IMR-90 (cell line): ENCODE measurements around the gene SCFD2. TPM values are rescaled to one million over a fixed set of nuclear protein-coding genes. Genes with fewer than 3 reads are reported as not detected.

Source experiments
- ATAC-seq: fragments of 200-7000 bp; cut with Tn5 transposase; 2 replicates; pipeline ENCODE4 v1.9.1; 2020; ENCODE audit warnings: low read depth, mild to moderate bottlenecking, moderate library complexity
- BruUV-seq: library from RNA; stranded (reverse); fragments of 400-500 nt; replicated peaks from 2 replicates; lab custom pipeline; 2021; lab: Mats Ljungman, UMichigan
- CTCF ChIA-PET: fragments of 300-600 bp; formaldehyde crosslinking; extraction: SDS; loops from one replicate; lab custom pipeline; 2021; ENCODE audit warnings: antibody characterized with exemption; lab: Yijun Ruan, JAX
- POLR2A ChIA-PET: fragments of 300-600 bp; sonication (Branson Sonifier 250); formaldehyde crosslinking; loops from one replicate; lab custom pipeline; 2022; ENCODE audit warnings: antibody characterized with exemption; ENCODE audit not compliant: unreplicated experiment; lab: Charles Lee
- DNase-seq: peaks from one replicate; pipeline ENCODE4 v3.0.0; 2013
- H2AFZ ChIP-seq: replicated peaks from 2 replicates; pipeline ENCODE3; 2013; ENCODE audit warnings: low read length, mild to moderate bottlenecking; ENCODE audit not compliant: poor library complexity
- H2AK5ac ChIP-seq: 2 replicates; pipeline ENCODE4 v1.6.1; 2013; ENCODE audit warnings: low read depth, low read length, inconsistent platforms
- H2AK9ac ChIP-seq: replicated peaks from 2 replicates; pipeline ENCODE3; 2013; ENCODE audit warnings: mild to moderate bottlenecking, low read depth, low read length, moderate library complexity; ENCODE audit not compliant: poor library complexity
- H2BK120ac ChIP-seq: 2 replicates; pipeline ENCODE4 v1.6.1; 2013; ENCODE audit warnings: low read depth, low read length, inconsistent platforms
- H2BK15ac ChIP-seq: 3 replicates; pipeline ENCODE4 v1.6.1; 2013; ENCODE audit warnings: low read depth, low read length, inconsistent platforms
- H2BK20ac ChIP-seq: 2 replicates; pipeline ENCODE4 v1.6.1; 2013; ENCODE audit warnings: low read depth, mild to moderate bottlenecking, inconsistent platforms, low read length, moderate library complexity
- H2BK5ac ChIP-seq: 2 replicates; pipeline ENCODE4 v1.6.1; 2013; ENCODE audit warnings: mild to moderate bottlenecking, low read depth, low read length, inconsistent platforms; ENCODE audit not compliant: poor library complexity, severe bottlenecking
- H3K14ac ChIP-seq: replicated peaks from 2 replicates; pipeline ENCODE4 v1.6.1; 2013; ENCODE audit warnings: low read depth, low read length, inconsistent platforms
- H3K18ac ChIP-seq: 2 replicates; pipeline ENCODE4 v1.6.1; 2013; ENCODE audit warnings: low read depth, low read length, control low read depth
- H3K23ac ChIP-seq: 2 replicates; pipeline ENCODE4 v1.6.1; 2013; ENCODE audit warnings: low read depth, low read length, inconsistent platforms
- H3K27ac ChIP-seq: 2 replicates; pipeline ENCODE4 v1.5.1; 2013; ENCODE audit warnings: mild to moderate bottlenecking, control low read depth, low read length; ENCODE audit not compliant: insufficient read depth
- H3K27me3 ChIP-seq: 2 replicates; pipeline ENCODE4 v1.6.1; 2013; ENCODE audit warnings: low read length; ENCODE audit not compliant: control insufficient read depth, insufficient read depth
- H3K36me3 ChIP-seq: 2 replicates; pipeline ENCODE4 v1.6.1; 2013; ENCODE audit warnings: low read length, mixed read lengths; ENCODE audit not compliant: control insufficient read depth, insufficient read depth
- H3K4ac ChIP-seq: 2 replicates; pipeline ENCODE4 v1.6.1; 2013; ENCODE audit warnings: low read depth, low read length, inconsistent platforms
- H3K4me1 ChIP-seq: 2 replicates; pipeline ENCODE4 v1.6.1; 2013; ENCODE audit warnings: low read length, mixed read lengths; ENCODE audit not compliant: control insufficient read depth, insufficient read depth
- H3K4me2 ChIP-seq: 2 replicates; pipeline ENCODE4 v1.6.1; 2013; ENCODE audit warnings: low read depth, mild to moderate bottlenecking, control low read depth, low read length, moderate library complexity
- H3K4me3 ChIP-seq: 2 replicates; pipeline ENCODE4 v1.5.1; 2013; ENCODE audit warnings: low read depth, mild to moderate bottlenecking, control low read depth, low read length, moderate library complexity; ENCODE audit not compliant: insufficient read depth
- H3K56ac ChIP-seq: 2 replicates; pipeline ENCODE4 v1.6.1; 2013; ENCODE audit warnings: low read length, inconsistent platforms; ENCODE audit not compliant: insufficient read depth; ENCODE audit errors: extremely low read depth
- H3K79me1 ChIP-seq, 2 experiments: 2 replicates each; pipeline ENCODE4 v1.6.1; 2013; ENCODE audit warnings: low read length in 2 of 2, inconsistent platforms in 1 of 2, low read depth in 1 of 2
- H3K9ac ChIP-seq: 2 replicates; pipeline ENCODE4 v1.6.1; 2013; ENCODE audit warnings: low read depth, low read length, control low read depth
- H3K9me1 ChIP-seq: 2 replicates; pipeline ENCODE4 v1.6.1; 2013; ENCODE audit warnings: low read length, inconsistent platforms; ENCODE audit not compliant: insufficient read depth
- H3K9me3 ChIP-seq: 2 replicates; pipeline ENCODE4 v1.6.1; 2013; ENCODE audit warnings: low read length; ENCODE audit not compliant: control insufficient read depth, insufficient read depth
- H4K20me1 ChIP-seq: 2 replicates; pipeline ENCODE4 v1.6.1; 2013; ENCODE audit warnings: low read length, inconsistent platforms; ENCODE audit not compliant: insufficient read depth
- H4K5ac ChIP-seq: 2 replicates; pipeline ENCODE4 v1.6.1; 2013; ENCODE audit warnings: mild to moderate bottlenecking, low read depth, low read length, control low read depth
- H4K8ac ChIP-seq, 2 experiments: 2 replicates each; pipeline ENCODE4 v1.6.1; 2013; ENCODE audit warnings: low read depth in 2 of 2, low read length in 2 of 2, control low read depth in 1 of 2, inconsistent platforms in 1 of 2
- H4K91ac ChIP-seq: 2 replicates; pipeline ENCODE4 v1.6.1; 2013; ENCODE audit warnings: low read depth, low read length, inconsistent platforms; ENCODE audit not compliant: insufficient read depth
- CEBPB ChIP-seq: IDR thresholded peaks from 2 replicates; pipeline ENCODE4 v1.6.1; 2012; ENCODE audit warnings: low read depth, low read length, improper control_type of control experiment
- MAZ ChIP-seq: IDR thresholded peaks from 2 replicates; pipeline ENCODE4 v1.6.1; 2012; ENCODE audit warnings: low read depth, mild to moderate bottlenecking, low read length, improper control_type of control experiment, moderate library complexity, borderline replicate concordance
- WGBS, 2 experiments: methylation state at CpG; one replicate each; pipeline versions ENCODE4 v1.1.5 to v1.1.7; 2013; ENCODE audit warnings: missing lambda C conversion rate in 2 of 2; ENCODE audit not compliant: insufficient read length in 1 of 2; ENCODE audit errors: extremely low coverage in 2 of 2; 5-methylcytosine and 5-hydroxymethylcytosine counted together
- dilution Hi-C: fragments of 300-500 bp; cut with HindIII; formaldehyde crosslinking; loops from one replicate; pipeline ENCODE4 v1.14.3; 2018; ENCODE audit warnings: low sequenced_read_pairs; ENCODE audit not compliant: unreplicated experiment
- in situ Hi-C: fragments of 300-500 bp; cut with MboI; formaldehyde crosslinking; loops from 3 replicates; pipeline ENCODE4 v1.14.3; 2019; ENCODE audit warnings: low sequenced_read_pairs, inconsistent platforms, mixed read lengths
- intact Hi-C: fragments of 100-400 bp; cut with micrococcal nuclease; formaldehyde crosslinking; loops from 2 replicates; pipeline ENCODE4 v1.10.0; 2022
- polyA plus RNA-seq, 3 experiments: library from polyadenylated mRNA; depleted of rRNA; stranded (reverse); fragments of >200 nt; gene quantifications; 2 replicates each; pipeline ENCODE4 v1.2.3, GENCODE V29; 2012; ENCODE audit warnings: low replicate concordance in 1 of 3
- total RNA-seq: library from RNA; depleted of rRNA; stranded (reverse); fragments of >200 nt; gene quantifications from 2 replicates; pipeline ENCODE4 v1.2.3, GENCODE V29; 2012

The SCFD2 gene
- total and polyA plus RNA-seq, 2 of the 4 experiments (the other 2 are of a cell fraction) = 18.9 to 62.4 TPM

DNA sequence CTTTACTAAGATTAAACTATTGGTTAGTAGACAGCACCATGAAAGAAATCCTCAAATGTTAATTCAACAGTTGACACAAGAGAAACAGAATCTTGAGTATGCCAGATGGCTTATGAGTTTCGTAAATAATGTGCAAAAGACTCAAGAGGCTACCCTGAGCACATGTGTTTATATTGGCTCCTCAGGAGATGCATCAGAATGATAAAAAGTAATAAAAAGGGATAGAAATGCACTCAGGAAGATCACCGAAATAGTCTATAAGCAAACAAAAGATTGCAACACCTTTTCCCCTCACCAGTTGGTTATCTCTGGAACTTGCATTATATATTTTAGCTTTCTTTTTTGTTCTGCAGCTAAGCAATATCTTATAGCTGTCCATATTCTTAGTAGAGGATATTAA is 84.4 kb downstream of the SCFD2 start:
- H3K4ac ChIP-seq = no peak overlapping the region
- H4K5ac ChIP-seq = no peak overlapping the region
- H3K36me3 ChIP-seq = no peaks in the 10 kb centered on the region
- no peak overlapping the region for H3K23ac ChIP-seq
- peak; percentile 60 for ATAC-seq
- no TSS peak for BruUV-seq
- ChIA-PET POLR2A (no interaction called here), CTCF (interaction anchor here (0.6 kb wide), 1 partner anchor 772 kb away, joined by 5 read pairs; no protein-coding TSS in a partner anchor)
- no CpG with 5 or more reads among the region's 2 CpGs for WGBS, 2 experiments
- H3K9me1 ChIP-seq = peaks cover 7% of the 10 kb centered on the region; the same call in 1 of the 2 replicates
- H4K8ac ChIP-seq = no peak overlapping the region
- H3K14ac ChIP-seq = no peak overlapping the region
- peak overlapping the region; percentile 18; the same call in 1 of the 2 replicates for H3K4me2 ChIP-seq
- intact Hi-C loops (no loop called here), dilution Hi-C loops (no loop called here), in situ Hi-C loops (no loop called here)
- no peak overlapping the region for H2BK120ac ChIP-seq
- no peak overlapping the region for H3K4me3 ChIP-seq
- no peaks in the 10 kb centered on the region for H3K27me3 ChIP-seq
- no peak overlapping the region for H2AFZ ChIP-seq
- DNase-seq = peak; percentile 67
- H2BK20ac ChIP-seq = no peak overlapping the region
- TF ChIP-seq MAZ (no peak), CEBPB (peak; percentile 63)
- H2AK5ac ChIP-seq = no peak overlapping the region
- no peak overlapping the region for H3K56ac ChIP-seq
- H2BK15ac ChIP-seq = no peak overlapping the region
- peaks cover 12% of the 10 kb centered on the region; the same call in 1 of the 2 replicates for H3K4me1 ChIP-seq
- H3K9ac ChIP-seq = no peak overlapping the region
- H3K27ac ChIP-seq = no peak overlapping the region
- no peak overlapping the region for H2BK5ac ChIP-seq
- no peak overlapping the region for H4K91ac ChIP-seq
- peaks cover 10 to 12% of the 10 kb centered on the region in 2 experiments; a peak in 3 of 4 replicates for H3K79me1 ChIP-seq
- H3K18ac ChIP-seq = no peak overlapping the region
- H3K9me3 ChIP-seq = no peaks in the 10 kb centered on the region
- no peaks in the 10 kb centered on the region for H4K20me1 ChIP-seq
- no peak overlapping the region for H2AK9ac ChIP-seq
